ENCODE measurements around the gene KLHL2. TPM values are rescaled to one million over a fixed set of nuclear protein-coding genes. Genes with fewer than 3 reads are reported as not detected.

Gene KLHL2
- total and polyA plus RNA-seq, 9 of the 15 experiments (the other 6 are each of a cell fraction or from before 2014, with no cell fraction given): 2.5 to 11.3 (median 6.1) TPM

DNA sequence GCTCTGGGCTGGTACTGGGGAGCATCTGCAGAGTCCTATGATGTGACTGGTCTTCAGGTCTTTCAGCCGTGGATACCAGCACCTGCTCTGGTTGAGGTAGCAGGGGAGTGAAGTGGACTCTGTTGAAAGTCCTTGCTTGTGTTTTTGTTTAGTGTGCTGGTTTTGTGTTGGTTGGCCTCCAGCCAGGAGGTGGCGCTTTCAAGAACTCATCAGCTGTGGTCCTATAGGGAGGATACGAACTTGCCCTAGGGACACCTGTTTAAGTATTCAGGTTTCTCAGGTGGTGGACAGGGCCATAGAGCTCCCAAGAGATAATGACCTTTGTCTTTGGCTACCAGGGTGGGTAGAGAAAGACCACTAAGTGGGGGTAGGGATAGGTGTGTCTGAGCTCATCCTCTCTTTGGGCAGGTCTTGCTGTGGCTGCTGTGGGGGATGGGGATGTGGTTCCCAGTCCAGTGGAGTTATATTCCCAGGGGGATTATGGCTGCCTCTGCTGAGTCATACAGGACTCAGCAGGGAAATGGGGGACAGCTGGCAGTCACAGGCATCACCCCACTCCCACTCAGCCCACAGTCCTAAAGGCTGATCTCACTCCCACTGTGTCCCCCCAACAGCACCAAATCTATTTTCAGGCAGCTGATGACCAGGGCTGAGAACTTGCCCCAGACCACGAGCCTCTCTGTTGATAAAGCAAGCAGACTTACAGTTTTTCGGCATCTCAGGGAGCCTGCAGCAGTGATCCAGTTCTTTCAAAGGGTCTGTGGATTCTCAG, 144.2 kb downstream of the KLHL2 start:
- Histone ChIP-seq H2AFZ (ENCODE audit: low read depth, low read length) (no peak overlapping the region), H3K9me3 (replicated peaks; ENCODE audit: control insufficient read depth, insufficient read depth, low read depth, low read length) (no peaks in the 10 kb centered on the region), H4K20me1 (replicated peaks; ENCODE audit: control insufficient read depth, insufficient read depth, low read length) (no peaks in the 10 kb centered on the region), H3K27me3 (ENCODE audit: control insufficient read depth in 2 of 2, insufficient read depth in 2 of 2, low read length in 2 of 2) (no peaks in the 10 kb centered on the region), H3K4me1 (replicated peaks in 1 of 2; ENCODE audit: control insufficient read depth in 2 of 2, insufficient read depth in 2 of 2, low read length in 2 of 2) (peaks cover 3 to 11% of the 10 kb centered on the region in 2 experiments; a peak in 4 of 5 replicates), H3K9me1 (ENCODE audit: control insufficient read depth, insufficient read depth, low read length) (no peaks in the 10 kb centered on the region), H3K79me2 (ENCODE audit: control insufficient read depth, insufficient read depth, low read length) (no peaks in the 10 kb centered on the region), H3K27ac (ENCODE audit: extremely low read depth, low read depth, low read length) (no peak overlapping the region), H3K4me2 (ENCODE audit: insufficient read depth, low read length) (no peak overlapping the region), H3K36me3 (ENCODE audit: control insufficient read depth, insufficient read depth, low read length) (no peaks in the 10 kb centered on the region), H3K4me3 (no peak overlapping the region), H3K9ac (ENCODE audit: insufficient read depth in 1 of 2, low read depth in 2 of 2, low read length in 2 of 2) (no peak overlapping the region)
- ChIA-PET POLR2A (interaction anchor here (0.9 to 1.1 kb wide), 2 partner anchors 8 to 15 kb away, joined by 3 to 4 read pairs; no protein-coding TSS in a partner anchor), CTCF (ENCODE audit: low intra/inter-chr PET ratio) (no interaction called here)
- no peak for FAIRE-seq
- no TSS peak for BruUV-seq (replicated peaks)
- TF ChIP-seq, protein P1, sequence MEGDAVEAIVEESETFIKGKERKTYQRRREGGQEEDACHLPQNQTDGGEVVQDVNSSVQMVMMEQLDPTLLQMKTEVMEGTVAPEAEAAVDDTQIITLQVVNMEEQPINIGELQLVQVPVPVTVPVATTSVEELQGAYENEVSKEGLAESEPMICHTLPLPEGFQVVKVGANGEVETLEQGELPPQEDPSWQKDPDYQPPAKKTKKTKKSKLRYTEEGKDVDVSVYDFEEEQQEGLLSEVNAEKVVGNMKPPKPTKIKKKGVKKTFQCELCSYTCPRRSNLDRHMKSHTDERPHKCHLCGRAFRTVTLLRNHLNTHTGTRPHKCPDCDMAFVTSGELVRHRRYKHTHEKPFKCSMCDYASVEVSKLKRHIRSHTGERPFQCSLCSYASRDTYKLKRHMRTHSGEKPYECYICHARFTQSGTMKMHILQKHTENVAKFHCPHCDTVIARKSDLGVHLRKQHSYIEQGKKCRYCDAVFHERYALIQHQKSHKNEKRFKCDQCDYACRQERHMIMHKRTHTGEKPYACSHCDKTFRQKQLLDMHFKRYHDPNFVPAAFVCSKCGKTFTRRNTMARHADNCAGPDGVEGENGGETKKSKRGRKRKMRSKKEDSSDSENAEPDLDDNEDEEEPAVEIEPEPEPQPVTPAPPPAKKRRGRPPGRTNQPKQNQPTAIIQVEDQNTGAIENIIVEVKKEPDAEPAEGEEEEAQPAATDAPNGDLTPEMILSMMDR (IDR thresholded peaks at IDR 0.05 in 2 of 3, conservative IDR thresholded peaks at IDR 0.05 in 1 of 3; ENCODE audit: insufficient read depth in 2 of 3, low read depth in 1 of 3, low read length in 3 of 3): 0 out of 6 replicates have a peak, but pooled peaks of 2 of the 3 experiments have one; percentile 4 to 9
- TF ChIP-seq, protein P2, sequence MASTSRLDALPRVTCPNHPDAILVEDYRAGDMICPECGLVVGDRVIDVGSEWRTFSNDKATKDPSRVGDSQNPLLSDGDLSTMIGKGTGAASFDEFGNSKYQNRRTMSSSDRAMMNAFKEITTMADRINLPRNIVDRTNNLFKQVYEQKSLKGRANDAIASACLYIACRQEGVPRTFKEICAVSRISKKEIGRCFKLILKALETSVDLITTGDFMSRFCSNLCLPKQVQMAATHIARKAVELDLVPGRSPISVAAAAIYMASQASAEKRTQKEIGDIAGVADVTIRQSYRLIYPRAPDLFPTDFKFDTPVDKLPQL (IDR thresholded peaks at IDR 0.05; ENCODE audit: extremely low read depth, insufficient read length): no peak
- no peak for TF ChIP-seq TGIF2 (CRISPR knock-in tag; IDR thresholded peaks at IDR 0.05)
- TF ChIP-seq NFIC (IDR thresholded peaks at IDR 0.05): peak; percentile 41
- TF ChIP-seq, protein P3, sequence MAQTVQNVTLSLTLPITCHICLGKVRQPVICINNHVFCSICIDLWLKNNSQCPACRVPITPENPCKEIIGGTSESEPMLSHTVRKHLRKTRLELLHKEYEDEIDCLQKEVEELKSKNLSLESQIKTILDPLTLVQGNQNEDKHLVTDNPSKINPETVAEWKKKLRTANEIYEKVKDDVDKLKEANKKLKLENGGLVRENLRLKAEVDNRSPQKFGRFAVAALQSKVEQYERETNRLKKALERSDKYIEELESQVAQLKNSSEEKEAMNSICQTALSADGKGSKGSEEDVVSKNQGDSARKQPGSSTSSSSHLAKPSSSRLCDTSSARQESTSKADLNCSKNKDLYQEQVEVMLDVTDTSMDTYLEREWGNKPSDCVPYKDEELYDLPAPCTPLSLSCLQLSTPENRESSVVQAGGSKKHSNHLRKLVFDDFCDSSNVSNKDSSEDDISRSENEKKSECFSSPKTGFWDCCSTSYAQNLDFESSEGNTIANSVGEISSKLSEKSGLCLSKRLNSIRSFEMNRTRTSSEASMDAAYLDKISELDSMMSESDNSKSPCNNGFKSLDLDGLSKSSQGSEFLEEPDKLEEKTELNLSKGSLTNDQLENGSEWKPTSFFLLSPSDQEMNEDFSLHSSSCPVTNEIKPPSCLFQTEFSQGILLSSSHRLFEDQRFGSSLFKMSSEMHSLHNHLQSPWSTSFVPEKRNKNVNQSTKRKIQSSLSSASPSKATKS (CRISPR knock-in tag; IDR thresholded peaks at IDR 0.05): no peak
- TF ChIP-seq, protein P4, sequence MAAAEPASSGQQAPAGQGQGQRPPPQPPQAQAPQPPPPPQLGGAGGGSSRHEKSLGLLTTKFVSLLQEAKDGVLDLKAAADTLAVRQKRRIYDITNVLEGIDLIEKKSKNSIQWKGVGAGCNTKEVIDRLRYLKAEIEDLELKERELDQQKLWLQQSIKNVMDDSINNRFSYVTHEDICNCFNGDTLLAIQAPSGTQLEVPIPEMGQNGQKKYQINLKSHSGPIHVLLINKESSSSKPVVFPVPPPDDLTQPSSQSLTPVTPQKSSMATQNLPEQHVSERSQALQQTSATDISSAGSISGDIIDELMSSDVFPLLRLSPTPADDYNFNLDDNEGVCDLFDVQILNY (CRISPR knock-in tag; IDR thresholded peaks at IDR 0.05): no peak
- no peak for TF ChIP-seq SRSF7 (optimal IDR thresholded peaks at IDR 0.05; ENCODE audit: low read depth, low read length)
- no peak for TF ChIP-seq ZNF76 (CRISPR knock-in tag; IDR thresholded peaks at IDR 0.05; ENCODE audit: borderline replicate concordance)
- TF ChIP-seq ZBTB8A (IDR thresholded peaks at IDR 0.05; ENCODE audit: partially characterized antibody): no peak
- no peak for ATAC-seq
- WGBS (ENCODE audit: insufficient coverage, low coverage, missing lambda C conversion rate): 42% methylated on average over 4 of the region's 5 CpGs
- intact Hi-C loops (cut with micrococcal nuclease) (no loop called here), in situ Hi-C loops (cut with MboI) (no loop called here)
- no peak for DNase-seq (ENCODE audit: extremely low read depth in 1 of 4, low spot score in 3 of 4)
